Heart left ventricle (tissue), 16 donors: ENCODE results near the gene HIVEP1. TPM values are rescaled to one million over a fixed set of nuclear protein-coding genes. Genes with fewer than 3 reads are reported as not detected.

ENCODE experiments used
- ATAC-seq, 4 donors: fragments of 200-7000 bp; cut with Tn5 transposase; one replicate each; pipeline ENCODE4 v1.9.1; 2020 to 2022; ENCODE audit warnings: moderate library complexity in 4 of 4, mild to moderate bottlenecking in 3 of 4, moderate number of reproducible peaks in 1 of 4
- DNase-seq, 5 donors: peaks; one replicate each; pipeline ENCODE4 v3.0.0-alpha.2; 2020
- H3K27ac ChIP-seq, 12 donors: fragments of 200-600 bp; sonication (generic) in 4 of 12; one replicate each; pipeline versions ENCODE4 v1.5.0 to v1.8.0; 2016 to 2022; ENCODE audit warnings: mild to moderate bottlenecking in 2 of 12
- H3K27me3 ChIP-seq, 9 donors: fragments of 200-600 bp; sonication (generic) in 2 of 9; one replicate each; pipeline versions ENCODE4 v1.5.1 to v1.8.0; 2016 to 2022; ENCODE audit warnings: mild to moderate bottlenecking in 3 of 9
- H3K36me3 ChIP-seq, 9 donors: fragments of 200-600 bp; sonication (generic) in 2 of 9; one replicate each; pipeline versions ENCODE4 v1.5.0 to v1.8.0; 2018 to 2022; ENCODE audit warnings: mild to moderate bottlenecking in 2 of 9
- H3K4me1 ChIP-seq, 12 donors: fragments of 200-600 bp; sonication (generic) in 4 of 12; one replicate each; pipeline versions ENCODE4 v1.5.0 to v1.8.0; 2016 to 2022; ENCODE audit warnings: mild to moderate bottlenecking in 3 of 12
- H3K4me3 ChIP-seq, 12 donors: fragments of 200-600 bp; sonication (generic) in 4 of 12; one replicate each; pipeline versions ENCODE4 v1.5.0 to v1.8.0; 2017 to 2022; ENCODE audit warnings: mild to moderate bottlenecking in 9 of 12, moderate library complexity in 4 of 12
- H3K9me3 ChIP-seq, 12 donors: fragments of 200-600 bp; sonication (generic) in 4 of 12; one replicate each; pipeline versions ENCODE4 v1.5.0 to v1.8.0; 2016 to 2022; ENCODE audit warnings: mild to moderate bottlenecking in 1 of 12
- POLR2A ChIP-seq, 2 donors: fragments of 450-650 bp; IDR thresholded peaks; one replicate each; pipeline ENCODE4 v1.6.1; 2017; ENCODE audit warnings: antibody characterized with exemption in 2 of 2, mild to moderate bottlenecking in 2 of 2, moderate library complexity in 2 of 2
- WGBS, 4 donors: extraction: QIAGEN DNeasy Blood & Tissue Kit in 2 of 4; methylation state at CpG; one replicate each; pipeline versions ENCODE4 v1.1.5 to v1.1.7; 2013 to 2018; 5-methylcytosine and 5-hydroxymethylcytosine counted together
- intact Hi-C, 10 donors: fragments of 100-400 bp; cut with DNase I; formaldehyde crosslinking; loops; one replicate each; pipeline versions ENCODE4 v1.11.1 to v1.14.2; 2022
- polyA plus RNA-seq, 2 donors: library from polyadenylated mRNA; stranded (reverse); fragments of 200-250 nt; gene quantifications; one replicate each; pipeline ENCODE4 v1.2.3, GENCODE V29; 2013
- total RNA-seq, 9 donors: library from RNA; depleted of rRNA in 2 of 9; stranded (reverse); fragments of >200 nt in 2 of 9; fragmentation: NEBNext Ultra II Directional in 3 of 9; extraction: Animal tissue kit (Norgen Biotek cat#: 25700) in 3 of 9; gene quantifications; one replicate each; pipeline versions ENCODE4 v1.1.0 to v1.2.4, GENCODE V29; 2016 to 2023
- TF ChIP-seq, protein P1 (sequence below), 12 donors: fragments of 200-600 bp; sonication (generic) in 4 of 12; IDR thresholded peaks; one replicate each; pipeline versions ENCODE4 v1.5.0 to v1.8.0; 2018 to 2022; ENCODE audit warnings: antibody characterized with exemption in 12 of 12, mild to moderate bottlenecking in 5 of 12
- donor health status: ischemic (EF 13 %, LVEDD 7.1; RV severe dilation, severe dysfunction).
- donor health status: healthy with polysubstance abuse.
- donor health status: DM: no; HTN: yes; CAD: no.
- donor health status: DM: no; HTN: no; CAD: no.
- donor health status: ischemic (EF 25% LVEDD 6.9; RV normal size, moderate dysfunction).
- donor health status: ischemic (EF 25% LVEDD 5.7; RV mildly dilated, moderate dysfunction).
- donor health status: healthy.
- donor health status: DM: yes; HTN: yes; CAD: no.
- donor health status: ischemic (EF 35%, LVEDD 5.7; RV mildly dilated, moderate dysfunction).
- donor health status: nonischemic (EF 11% LVEDD 7.7; RV severe dilation, severe dysfunction).
- donor health status: DM: yes; HTN: yes; CAD: no.
- donor health status: PGD.
- donor health status: ischemic (EF 29% LVEDD 5.4; RV normal size, mild dysfunction).
- donor health status: nonischemic (EF 23%, LVEDD 6.1; RV moderate dilation, normal function).

HIVEP1 gene
- total and polyA plus RNA-seq, 11 donors = 3.5 to 22.8 (median 12.5) TPM

DNA sequence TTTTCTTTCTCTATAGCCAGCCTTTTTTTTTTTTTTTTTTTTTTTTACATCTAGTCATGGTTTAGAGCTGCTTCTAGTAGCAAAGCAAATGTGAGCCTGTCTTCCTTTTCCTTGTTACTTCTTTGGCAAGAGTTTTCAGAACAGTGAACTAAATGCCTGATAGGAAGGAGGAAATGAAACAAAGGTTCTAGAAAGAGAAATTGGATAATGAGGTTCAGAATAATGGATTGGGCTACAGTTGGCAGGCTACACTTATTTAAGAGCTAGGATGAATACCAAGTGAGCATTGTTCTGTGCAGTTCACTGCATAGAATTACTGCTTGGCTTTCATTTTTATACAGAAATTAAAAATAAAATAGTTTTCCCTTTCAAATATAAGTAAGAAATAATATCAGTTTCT is 78.6 kb downstream of the HIVEP1 start:
- H3K27ac ChIP-seq = no peak overlapping the region
- intact Hi-C loops = no loop called here
- peak in 1 of 4 donors; percentile 28 for ATAC-seq
- DNase-seq = no peak
- peaks cover 0 to 16% (median 0%) of the 10 kb centered on the region in 12 donors for H3K4me1 ChIP-seq
- no peak for TF ChIP-seq POLR2A (IDR thresholded peaks at IDR 0.05)
- TF ChIP-seq, protein P1, sequence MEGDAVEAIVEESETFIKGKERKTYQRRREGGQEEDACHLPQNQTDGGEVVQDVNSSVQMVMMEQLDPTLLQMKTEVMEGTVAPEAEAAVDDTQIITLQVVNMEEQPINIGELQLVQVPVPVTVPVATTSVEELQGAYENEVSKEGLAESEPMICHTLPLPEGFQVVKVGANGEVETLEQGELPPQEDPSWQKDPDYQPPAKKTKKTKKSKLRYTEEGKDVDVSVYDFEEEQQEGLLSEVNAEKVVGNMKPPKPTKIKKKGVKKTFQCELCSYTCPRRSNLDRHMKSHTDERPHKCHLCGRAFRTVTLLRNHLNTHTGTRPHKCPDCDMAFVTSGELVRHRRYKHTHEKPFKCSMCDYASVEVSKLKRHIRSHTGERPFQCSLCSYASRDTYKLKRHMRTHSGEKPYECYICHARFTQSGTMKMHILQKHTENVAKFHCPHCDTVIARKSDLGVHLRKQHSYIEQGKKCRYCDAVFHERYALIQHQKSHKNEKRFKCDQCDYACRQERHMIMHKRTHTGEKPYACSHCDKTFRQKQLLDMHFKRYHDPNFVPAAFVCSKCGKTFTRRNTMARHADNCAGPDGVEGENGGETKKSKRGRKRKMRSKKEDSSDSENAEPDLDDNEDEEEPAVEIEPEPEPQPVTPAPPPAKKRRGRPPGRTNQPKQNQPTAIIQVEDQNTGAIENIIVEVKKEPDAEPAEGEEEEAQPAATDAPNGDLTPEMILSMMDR (IDR thresholded peaks at IDR 0.05) = no peak
- no peaks in the 10 kb centered on the region for H3K27me3 ChIP-seq
- H3K9me3 ChIP-seq = peaks cover 0 to 12% (median 0%) of the 10 kb centered on the region in 12 donors
- no peak overlapping the region for H3K4me3 ChIP-seq
- H3K36me3 ChIP-seq = no peaks in the 10 kb centered on the region

DNA sequence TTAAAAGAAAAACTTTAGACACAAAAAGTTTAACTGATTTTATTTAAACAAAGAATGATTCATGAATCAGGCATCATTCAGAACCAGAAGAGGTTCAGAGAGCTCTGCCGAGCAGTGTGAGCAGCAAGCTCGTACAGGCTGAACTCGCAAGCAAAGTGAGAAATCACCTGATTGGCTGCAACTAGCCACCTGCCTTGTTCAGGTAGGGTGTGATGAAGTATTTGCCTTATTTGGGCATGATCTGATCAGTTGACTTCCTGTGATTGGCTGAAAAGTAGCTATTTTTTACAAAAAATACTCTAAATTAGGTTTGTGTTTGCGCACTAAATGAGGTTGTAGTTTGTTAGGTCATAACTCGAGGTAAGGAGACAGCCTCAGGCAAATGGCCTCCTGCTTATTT is 80.7 kb downstream of the HIVEP1 start:
- Histone ChIP-seq H3K9me3 (peaks cover 0 to 12% (median 0%) of the 10 kb centered on the region in 12 donors), H3K4me3 (no peak overlapping the region), H3K27ac (no peak overlapping the region), H3K4me1 (peaks cover 0 to 16% (median 0%) of the 10 kb centered on the region in 12 donors), H3K36me3 (no peaks in the 10 kb centered on the region), H3K27me3 (no peaks in the 10 kb centered on the region)
- no peak for ATAC-seq
- intact Hi-C loops = no loop called here
- TF ChIP-seq, protein P1 (IDR thresholded peaks at IDR 0.05) = no peak
- TF ChIP-seq POLR2A (IDR thresholded peaks at IDR 0.05) = no peak
- WGBS, 4 donors = 96 to 98% (median 97%) methylated on average over 5 of the region's 5 CpGs
- DNase-seq = no peak

DNA sequence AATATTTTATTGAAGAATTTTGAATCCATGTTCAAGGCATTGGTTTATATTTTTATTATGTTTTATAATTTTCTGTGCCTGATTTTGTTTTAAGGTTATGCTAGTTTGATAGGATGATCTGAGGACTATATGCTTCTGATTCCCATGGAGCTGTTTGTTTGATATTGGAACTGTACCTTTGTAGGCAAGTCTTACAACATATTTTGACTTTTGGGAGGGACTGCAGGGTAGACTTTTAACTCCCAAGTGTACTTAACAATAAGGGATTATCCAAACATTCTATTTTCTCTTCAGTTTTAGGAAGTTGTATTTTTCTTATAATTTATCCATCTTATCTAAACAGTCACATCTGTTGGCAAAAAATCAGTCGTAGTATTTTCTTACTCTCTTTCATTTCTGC is 82.6 kb downstream of the HIVEP1 start:
- TF ChIP-seq, protein P1 (IDR thresholded peaks at IDR 0.05) = no peak
- no peak for TF ChIP-seq POLR2A (IDR thresholded peaks at IDR 0.05)
- no peak overlapping the region for H3K27ac ChIP-seq
- ATAC-seq (no peak), DNase-seq (no peak)
- H3K4me1 ChIP-seq = peaks cover 0 to 16% (median 0%) of the 10 kb centered on the region in 12 donors
- H3K36me3 ChIP-seq = no peaks in the 10 kb centered on the region
- intact Hi-C loops = no loop called here
- WGBS, 4 donors = 75 to 84% (median 76%) methylated on average over 1 of the region's 1 CpG
- peaks cover 0 to 12% (median 0%) of the 10 kb centered on the region in 12 donors for H3K9me3 ChIP-seq
- H3K27me3 ChIP-seq = no peaks in the 10 kb centered on the region
- no peak overlapping the region for H3K4me3 ChIP-seq

DNA sequence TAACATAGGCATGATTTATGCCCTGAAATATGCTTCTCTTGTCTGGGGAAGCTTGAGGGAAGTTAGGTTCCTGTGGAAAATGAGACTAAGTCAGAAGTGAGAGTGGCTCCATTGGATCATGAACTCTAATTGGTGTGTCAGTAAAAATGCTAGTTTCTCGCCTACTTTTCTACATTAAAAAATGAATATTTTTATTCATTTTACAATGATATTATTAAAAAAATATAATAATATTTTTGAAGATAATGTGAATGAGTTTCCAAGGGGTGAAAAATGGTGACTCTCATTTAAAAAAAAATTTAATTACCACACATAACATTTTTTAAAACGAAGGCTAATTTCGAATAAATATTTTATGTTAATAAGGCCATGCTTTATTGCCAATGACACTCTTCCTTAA is 84.2 kb downstream of the HIVEP1 start:
- peaks cover 0 to 12% (median 0%) of the 10 kb centered on the region in 12 donors for H3K9me3 ChIP-seq
- ATAC-seq (no peak), DNase-seq (no peak)
- WGBS, 4 donors = 96 to 98% (median 98%) methylated on average over 3 of the region's 3 CpGs
- TF ChIP-seq POLR2A (IDR thresholded peaks at IDR 0.05) = no peak
- TF ChIP-seq, protein P1 (IDR thresholded peaks at IDR 0.05) = no peak
- no peak overlapping the region for H3K27ac ChIP-seq
- H3K36me3 ChIP-seq = no peaks in the 10 kb centered on the region
- no peaks in the 10 kb centered on the region for H3K27me3 ChIP-seq
- H3K4me1 ChIP-seq = peaks cover 0 to 10% (median 0%) of the 10 kb centered on the region in 12 donors
- no peak overlapping the region for H3K4me3 ChIP-seq
- intact Hi-C loops = no loop called here
